Nephron progenitor cell (in vitro differentiated cells): ENCODE data around the gene LHX5.

Experiments
- DNase-seq: peaks from one replicate; pipeline ENCODE4 v3.0.0; 2021
- H3K27ac Mint-ChIP-seq: 2 replicates; pipeline ENCODE4 v1.8.0; 2021; ENCODE audit warnings: mild to moderate bottlenecking, moderate library complexity, mixed read lengths
- H3K27me3 Mint-ChIP-seq: 2 replicates; pipeline ENCODE4 v1.8.0; 2021; ENCODE audit warnings: mild to moderate bottlenecking, low read depth, mixed read lengths; ENCODE audit not compliant: poor library complexity
- H3K36me3 Mint-ChIP-seq: 2 replicates; pipeline ENCODE4 v1.8.0; 2021; ENCODE audit warnings: low read depth, mixed read lengths
- H3K4me1 Mint-ChIP-seq: 2 replicates; pipeline ENCODE4 v1.8.0; 2021; ENCODE audit warnings: mixed read lengths
- H3K4me3 Mint-ChIP-seq: 2 replicates; pipeline ENCODE4 v1.8.0; 2021; ENCODE audit warnings: mild to moderate bottlenecking, moderate library complexity, mixed read lengths
- H3K9me3 Mint-ChIP-seq: 2 replicates; pipeline ENCODE4 v1.8.0; 2021; ENCODE audit warnings: mild to moderate bottlenecking, moderate library complexity, mixed read lengths
- CTCF ChIP-seq: fragments of 200-600 bp; sonication (generic); IDR thresholded peaks from 2 replicates; pipeline ENCODE4 v1.5.0; 2021; ENCODE audit warnings: antibody characterized with exemption

The LHX5 gene

DNA sequence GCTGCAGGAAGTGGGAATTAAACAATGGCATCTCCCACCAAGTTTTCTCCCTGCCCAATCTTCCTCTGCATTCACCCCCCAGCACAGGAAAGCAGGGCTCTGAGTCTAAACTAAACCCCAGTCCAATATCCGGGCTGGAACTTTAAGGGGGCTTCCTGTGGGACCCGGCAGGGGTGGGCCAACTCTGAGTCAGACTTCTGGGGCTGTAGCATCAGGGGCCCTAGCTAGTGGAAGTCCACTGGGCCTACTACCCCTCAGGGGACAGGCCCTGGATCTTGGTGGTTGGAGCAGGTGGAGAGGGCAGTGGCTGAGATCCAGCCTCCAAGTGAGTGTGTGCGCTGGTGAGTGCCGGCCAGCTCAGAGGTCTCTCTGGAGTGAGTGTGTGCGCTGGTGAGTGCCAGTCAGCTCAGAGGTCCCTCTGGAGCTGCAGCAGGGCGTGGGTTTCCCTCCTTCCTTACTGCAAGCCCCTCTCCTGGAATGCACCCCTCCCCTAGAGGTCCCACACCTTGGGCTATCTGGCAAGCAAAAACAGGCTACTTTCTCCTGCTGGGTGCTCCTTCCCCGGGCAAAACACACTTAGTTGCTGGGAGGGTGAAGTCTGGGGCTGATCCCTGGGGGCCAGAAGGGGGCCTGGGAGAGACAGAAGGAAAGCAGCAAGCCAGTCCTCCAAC, 5.6 kb upstream of the LHX5 start:
- Mint-ChIP-seq H3K4me3 (no peak overlapping the region), H3K9me3 (no peaks in the 10 kb centered on the region), H3K27ac (no peak overlapping the region), H3K27me3 (peaks cover 100% of the 10 kb centered on the region), H3K4me1 (peaks cover 11% of the 10 kb centered on the region), H3K36me3 (no peaks in the 10 kb centered on the region)
- no peak for TF ChIP-seq CTCF
- DNase-seq: no peak

DNA sequence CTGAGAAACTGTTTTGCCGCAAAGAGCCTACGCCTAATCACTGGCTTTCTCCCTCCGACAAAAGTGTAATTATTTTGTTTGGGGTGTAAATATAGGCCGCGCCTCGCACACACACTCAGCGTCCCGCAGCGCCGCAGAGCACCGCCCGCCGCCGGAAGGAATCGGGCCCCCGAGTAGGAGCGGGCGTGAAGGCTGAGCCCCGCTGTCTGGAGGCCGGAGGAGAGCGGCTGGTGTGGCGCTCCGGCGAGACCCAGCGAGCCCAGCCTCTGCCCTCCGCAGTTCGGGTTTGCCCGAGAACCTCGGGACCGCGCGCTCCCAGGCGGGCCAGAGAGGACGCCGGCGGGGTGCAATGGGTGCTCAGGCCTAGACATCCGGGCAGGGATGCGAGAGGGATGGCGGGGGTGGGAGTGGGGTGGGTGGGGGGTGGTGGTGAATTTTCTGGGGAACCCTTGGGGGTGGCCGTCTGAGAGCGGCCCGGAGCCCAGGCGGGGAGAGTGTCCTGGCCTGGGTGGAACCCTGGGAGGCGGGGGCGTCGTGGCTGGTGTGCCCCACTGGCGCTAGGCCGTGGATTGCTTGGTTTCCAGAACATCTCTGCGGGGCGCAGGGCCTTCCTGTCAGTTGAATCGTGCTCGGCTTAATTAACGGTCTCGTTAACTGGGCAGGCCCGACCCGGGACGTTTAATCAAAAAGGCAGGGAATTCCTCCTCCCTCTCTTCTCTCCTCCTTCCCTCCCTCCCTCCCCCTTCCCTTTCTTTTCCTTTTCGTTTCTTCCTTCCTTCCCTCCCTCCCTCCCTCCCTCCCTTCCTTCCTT, 4.7 kb upstream of the LHX5 start:
- no peak overlapping the region for H3K27ac Mint-ChIP-seq
- peaks cover 100% of the 10 kb centered on the region for H3K27me3 Mint-ChIP-seq
- no peak for TF ChIP-seq CTCF
- H3K36me3 Mint-ChIP-seq: no peaks in the 10 kb centered on the region
- H3K4me1 Mint-ChIP-seq: peaks cover 11% of the 10 kb centered on the region
- peak overlapping the region; percentile 32 for H3K4me3 Mint-ChIP-seq
- no peaks in the 10 kb centered on the region for H3K9me3 Mint-ChIP-seq
- no peak for DNase-seq

DNA sequence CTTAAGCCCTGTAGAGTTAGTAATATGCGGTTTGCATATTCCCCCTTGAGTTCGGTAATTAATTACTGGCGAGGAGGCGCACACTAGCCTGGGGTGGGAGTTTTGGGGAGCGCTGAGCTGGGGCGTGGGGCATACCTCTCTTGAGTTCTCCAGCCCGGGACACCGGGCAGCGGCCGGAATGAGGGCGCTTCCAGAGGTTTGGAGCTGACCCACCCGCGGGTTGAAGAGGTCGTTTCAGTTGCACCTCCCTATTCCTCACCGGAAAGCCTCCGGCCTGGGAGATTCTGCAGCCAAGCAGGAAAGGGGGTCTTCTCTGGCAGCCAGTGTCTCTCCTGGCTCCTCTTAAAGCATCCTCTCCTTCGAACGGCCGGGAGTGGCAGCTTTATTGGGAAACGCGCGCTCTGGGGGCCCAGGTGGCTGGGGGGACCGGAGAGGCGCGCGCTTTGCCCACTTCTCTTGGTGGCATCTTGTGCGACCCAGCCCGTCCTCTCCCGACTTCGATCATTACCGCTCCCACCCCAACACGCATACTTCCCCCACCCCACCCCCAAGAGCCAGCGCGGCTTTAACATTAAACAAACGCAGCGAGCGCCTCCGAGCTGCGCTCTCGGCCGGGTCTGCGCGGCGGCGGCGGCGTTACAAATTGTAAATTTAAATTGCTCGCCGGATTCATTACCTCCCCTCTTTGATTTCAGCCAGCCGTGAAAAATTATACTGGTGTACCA, 3.9 kb upstream of the LHX5 start:
- no peak overlapping the region for H3K27ac Mint-ChIP-seq
- peak overlapping the region; percentile 32 for H3K4me3 Mint-ChIP-seq
- DNase-seq: no peak
- no peaks in the 10 kb centered on the region for H3K36me3 Mint-ChIP-seq
- H3K9me3 Mint-ChIP-seq: no peaks in the 10 kb centered on the region
- peaks cover 11% of the 10 kb centered on the region for H3K4me1 Mint-ChIP-seq
- no peak for TF ChIP-seq CTCF
- peaks cover 100% of the 10 kb centered on the region for H3K27me3 Mint-ChIP-seq

- peaks cover 9% of the 10 kb centered on the region for H3K4me1 Mint-ChIP-seq
- no peak overlapping the region for H3K4me3 Mint-ChIP-seq
- H3K36me3 Mint-ChIP-seq: no peaks in the 10 kb centered on the region
- peaks cover 100% of the 10 kb centered on the region for H3K27me3 Mint-ChIP-seq
- H3K27ac Mint-ChIP-seq: no peak overlapping the region
- no peak for TF ChIP-seq CTCF
- H3K9me3 Mint-ChIP-seq: no peaks in the 10 kb centered on the region
- DNase-seq: no peak
Observed at GRCh38 chr12:113474635-113475436, 3.2 kb upstream of the LHX5 start.

DNA sequence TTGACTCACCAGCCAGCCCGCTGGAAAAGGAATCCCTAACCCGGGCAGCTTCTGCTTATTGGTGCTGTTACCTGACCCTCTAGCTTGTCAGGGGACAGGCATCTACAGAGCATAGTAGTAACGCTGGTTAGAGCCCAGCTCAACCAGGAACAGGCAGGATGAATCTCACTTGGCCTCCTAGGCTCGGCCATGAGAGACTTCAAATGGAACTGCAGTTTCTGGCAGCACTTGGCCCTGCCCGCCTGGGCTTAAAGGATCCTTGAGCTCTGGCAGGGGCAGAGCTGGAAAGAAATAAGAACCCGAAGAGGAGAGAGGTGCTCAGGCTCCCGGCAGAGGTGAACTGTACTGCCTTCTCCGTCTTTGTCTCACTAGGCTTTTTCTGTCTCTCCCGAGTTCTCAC, 2.3 kb upstream of the LHX5 start:
- Mint-ChIP-seq H3K27me3 (peaks cover 100% of the 10 kb centered on the region), H3K4me1 (peaks cover under 1% of the 10 kb centered on the region)
- DNase-seq: no peak

More for the DNA sequence above, 2.3 kb upstream of the LHX5 start:
- Mint-ChIP-seq H3K9me3 (no peaks in the 10 kb centered on the region), H3K36me3 (no peaks in the 10 kb centered on the region), H3K27ac (no peak overlapping the region), H3K4me3 (no peak overlapping the region)
- TF ChIP-seq CTCF: no peak
